Peyer's patch (tissue), 4 donors: ENCODE measurements around the gene PHKA2.

Source experiments
- POLR2A ChIP-seq, 2 donors: fragments of 450-650 bp; IDR thresholded peaks; one replicate each; pipeline ENCODE4 v1.5.1; 2017; ENCODE audit warnings: antibody characterized with exemption in 2 of 2, mild to moderate bottlenecking in 2 of 2, moderate library complexity in 2 of 2
- TF ChIP-seq, protein P1 (sequence below), 6 experiments: fragments of 450-650 bp in 4 of 6; fragments of 200-600 bp in 2 of 6; sonication (generic) in 1 of 6; IDR thresholded peaks; one replicate each; pipeline ENCODE4 v1.5.1; 2017 to 2019; ENCODE audit warnings: antibody characterized with exemption in 6 of 6, mild to moderate bottlenecking in 3 of 6, moderate library complexity in 1 of 6

GRCh38 chrX:18896680-18897544 lies 87.0 kb downstream of the PHKA2 start:
- TF ChIP-seq, protein P1, sequence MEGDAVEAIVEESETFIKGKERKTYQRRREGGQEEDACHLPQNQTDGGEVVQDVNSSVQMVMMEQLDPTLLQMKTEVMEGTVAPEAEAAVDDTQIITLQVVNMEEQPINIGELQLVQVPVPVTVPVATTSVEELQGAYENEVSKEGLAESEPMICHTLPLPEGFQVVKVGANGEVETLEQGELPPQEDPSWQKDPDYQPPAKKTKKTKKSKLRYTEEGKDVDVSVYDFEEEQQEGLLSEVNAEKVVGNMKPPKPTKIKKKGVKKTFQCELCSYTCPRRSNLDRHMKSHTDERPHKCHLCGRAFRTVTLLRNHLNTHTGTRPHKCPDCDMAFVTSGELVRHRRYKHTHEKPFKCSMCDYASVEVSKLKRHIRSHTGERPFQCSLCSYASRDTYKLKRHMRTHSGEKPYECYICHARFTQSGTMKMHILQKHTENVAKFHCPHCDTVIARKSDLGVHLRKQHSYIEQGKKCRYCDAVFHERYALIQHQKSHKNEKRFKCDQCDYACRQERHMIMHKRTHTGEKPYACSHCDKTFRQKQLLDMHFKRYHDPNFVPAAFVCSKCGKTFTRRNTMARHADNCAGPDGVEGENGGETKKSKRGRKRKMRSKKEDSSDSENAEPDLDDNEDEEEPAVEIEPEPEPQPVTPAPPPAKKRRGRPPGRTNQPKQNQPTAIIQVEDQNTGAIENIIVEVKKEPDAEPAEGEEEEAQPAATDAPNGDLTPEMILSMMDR (IDR thresholded peaks at IDR 0.05) = no peak
- no peak for TF ChIP-seq POLR2A (IDR thresholded peaks at IDR 0.05)
